Measurements from ENCODE around the gene ANXA2. TPM values are rescaled to one million over a fixed set of nuclear protein-coding genes. Genes with fewer than 3 reads are reported as not detected.

ANXA2 gene
- total and polyA plus RNA-seq, 2 donors from 2014 or later, result 383 to 867 TPM

GRCh38 chr15:60371175-60372051 lies 26.4 kb downstream of the ANXA2 start:
- no peaks in the 10 kb centered on the region for H3K9me3 ChIP-seq (ENCODE audit: control insufficient read depth in 2 of 3, insufficient read depth in 1 of 3, low read length in 3 of 3)
- H3K4me1 ChIP-seq (ENCODE audit: control insufficient read depth in 2 of 3, insufficient read depth in 2 of 3, low read depth in 1 of 3, low read length in 3 of 3), result peaks cover 0 to 13% (median 5%) of the 10 kb centered on the region in 3 donors
- no peak overlapping the region for H3K4me3 ChIP-seq (ENCODE audit: low read length in 3 of 3)
- H3K27ac ChIP-seq (ENCODE audit: low read depth in 2 of 2, low read length in 2 of 2), result peak overlapping the region; percentile 45 to 74
- DNase-seq (peak in 3 of 5 donors; percentile 18 to 88 (median 72)), FAIRE-seq (no peak)
- peaks cover 0 to 5% (median 0%) of the 10 kb centered on the region in 3 donors for H3K36me3 ChIP-seq (ENCODE audit: control insufficient read depth in 2 of 3, insufficient read depth in 3 of 3, low read length in 3 of 3)
- H3K27me3 ChIP-seq (ENCODE audit: control insufficient read depth, insufficient read depth, low read length), result no peaks in the 10 kb centered on the region
- intact Hi-C loops (cut with DNase I), result no loop called here
- H3K9ac ChIP-seq (ENCODE audit: low read length in 3 of 3), result no peak overlapping the region
- TF ChIP-seq CTCF (IDR thresholded peaks at IDR 0.05; ENCODE audit: borderline replicate concordance, extremely low read depth, insufficient read depth), result no peak

- H3K27ac ChIP-seq (ENCODE audit: low read depth in 2 of 2, low read length in 2 of 2), result peak overlapping the region in 1 of 2 donors; percentile 45
- H3K9ac ChIP-seq (ENCODE audit: low read length in 3 of 3), result no peak overlapping the region
- H3K4me1 ChIP-seq (ENCODE audit: control insufficient read depth in 2 of 3, insufficient read depth in 2 of 3, low read depth in 1 of 3, low read length in 3 of 3), result peaks cover 0 to 13% (median 5%) of the 10 kb centered on the region in 3 donors
- no peak overlapping the region for H3K4me3 ChIP-seq (ENCODE audit: low read length in 3 of 3)
- DNase-seq (no peak), FAIRE-seq (no peak)
- H3K27me3 ChIP-seq (ENCODE audit: control insufficient read depth, insufficient read depth, low read length), result no peaks in the 10 kb centered on the region
- TF ChIP-seq CTCF (IDR thresholded peaks at IDR 0.05; ENCODE audit: borderline replicate concordance, extremely low read depth, insufficient read depth), result no peak
- intact Hi-C loops (cut with DNase I), result no loop called here
- H3K9me3 ChIP-seq (ENCODE audit: control insufficient read depth in 2 of 3, insufficient read depth in 1 of 3, low read length in 3 of 3), result no peaks in the 10 kb centered on the region
- peaks cover 0 to 4% (median 0%) of the 10 kb centered on the region in 3 donors for H3K36me3 ChIP-seq (ENCODE audit: control insufficient read depth in 2 of 3, insufficient read depth in 3 of 3, low read length in 3 of 3)
These were observed 27.0 kb downstream of the ANXA2 start for GRCh38 chr15:60370869-60371136.

- no peak for FAIRE-seq
These were observed 27.5 kb downstream of the ANXA2 start for GRCh38 chr15:60370105-60370868.

More at GRCh38 chr15:60370105-60370868, 27.5 kb downstream of the ANXA2 start:
- Histone ChIP-seq H3K27ac (ENCODE audit: low read depth in 2 of 2, low read length in 2 of 2) (no peak overlapping the region), H3K9me3 (ENCODE audit: control insufficient read depth in 2 of 3, insufficient read depth in 1 of 3, low read length in 3 of 3) (no peaks in the 10 kb centered on the region), H3K4me3 (ENCODE audit: low read length in 3 of 3) (no peak overlapping the region), H3K27me3 (ENCODE audit: control insufficient read depth, insufficient read depth, low read length) (no peaks in the 10 kb centered on the region), H3K36me3 (ENCODE audit: control insufficient read depth in 2 of 3, insufficient read depth in 3 of 3, low read length in 3 of 3) (peaks cover 0 to 4% (median 0%) of the 10 kb centered on the region in 3 donors), H3K9ac (ENCODE audit: low read length in 3 of 3) (no peak overlapping the region), H3K4me1 (ENCODE audit: control insufficient read depth in 2 of 3, insufficient read depth in 2 of 3, low read depth in 1 of 3, low read length in 3 of 3) (peaks cover 0 to 13% (median 5%) of the 10 kb centered on the region in 3 donors)
- intact Hi-C loops (cut with DNase I), result no loop called here
- no peak for TF ChIP-seq CTCF (IDR thresholded peaks at IDR 0.05; ENCODE audit: borderline replicate concordance, extremely low read depth, insufficient read depth)
- DNase-seq, result peak in 2 of 5 donors; percentile 28 to 73
